ENCODE results near the gene ANKS1A.

DNA sequence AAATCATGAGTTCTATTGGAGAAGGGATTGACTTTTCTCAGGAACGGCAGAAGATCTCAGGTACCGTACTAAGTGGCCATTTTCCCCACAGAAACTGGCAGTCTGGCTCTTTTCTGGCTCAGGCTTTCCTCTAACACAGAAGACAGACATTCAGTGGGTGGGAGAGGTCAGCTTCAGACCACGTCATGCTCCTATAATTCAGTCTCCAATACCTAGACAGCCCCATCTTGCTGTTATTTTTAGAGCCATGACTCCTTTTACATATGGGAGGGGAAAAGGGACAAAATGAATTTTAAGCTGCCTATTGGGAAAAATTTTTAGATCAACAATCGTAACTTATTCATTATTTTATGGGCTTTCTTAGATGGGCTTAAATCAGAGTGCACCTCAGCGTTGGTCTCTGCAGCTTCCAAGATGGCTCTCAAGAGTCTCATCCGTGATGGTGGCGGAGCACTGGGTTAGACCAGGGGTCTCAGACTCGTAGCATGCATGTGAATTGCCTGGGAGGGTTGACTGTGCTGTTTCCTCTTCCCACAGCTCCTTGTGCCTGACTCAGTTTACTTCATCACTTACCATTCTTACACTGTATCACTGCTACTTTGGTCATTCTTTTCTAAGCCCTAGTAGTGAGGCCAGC, 165.2 kb downstream of the ANKS1A start:
- TF ChIP-seq, protein P1, sequence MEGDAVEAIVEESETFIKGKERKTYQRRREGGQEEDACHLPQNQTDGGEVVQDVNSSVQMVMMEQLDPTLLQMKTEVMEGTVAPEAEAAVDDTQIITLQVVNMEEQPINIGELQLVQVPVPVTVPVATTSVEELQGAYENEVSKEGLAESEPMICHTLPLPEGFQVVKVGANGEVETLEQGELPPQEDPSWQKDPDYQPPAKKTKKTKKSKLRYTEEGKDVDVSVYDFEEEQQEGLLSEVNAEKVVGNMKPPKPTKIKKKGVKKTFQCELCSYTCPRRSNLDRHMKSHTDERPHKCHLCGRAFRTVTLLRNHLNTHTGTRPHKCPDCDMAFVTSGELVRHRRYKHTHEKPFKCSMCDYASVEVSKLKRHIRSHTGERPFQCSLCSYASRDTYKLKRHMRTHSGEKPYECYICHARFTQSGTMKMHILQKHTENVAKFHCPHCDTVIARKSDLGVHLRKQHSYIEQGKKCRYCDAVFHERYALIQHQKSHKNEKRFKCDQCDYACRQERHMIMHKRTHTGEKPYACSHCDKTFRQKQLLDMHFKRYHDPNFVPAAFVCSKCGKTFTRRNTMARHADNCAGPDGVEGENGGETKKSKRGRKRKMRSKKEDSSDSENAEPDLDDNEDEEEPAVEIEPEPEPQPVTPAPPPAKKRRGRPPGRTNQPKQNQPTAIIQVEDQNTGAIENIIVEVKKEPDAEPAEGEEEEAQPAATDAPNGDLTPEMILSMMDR (IDR thresholded peaks at IDR 0.05): no peak
- no peak for TF ChIP-seq POLR2A (IDR thresholded peaks at IDR 0.05)

Measured in right lobe of liver (tissue), 4 donors.